IgD-negative memory B cell (primary cell): ENCODE results near the gene CD99L2. TPM values are rescaled to one million over a fixed set of nuclear protein-coding genes. Genes with fewer than 3 reads are reported as not detected.
"Not testable (repeated sequence)": the region's sequence is repeated elsewhere in the genome, so short reads cannot be mapped to it uniquely, and the experiment has no call there.

ENCODE experiments used
- H3K27ac Mint-ChIP-seq, 3 donors: one replicate each; pipeline ENCODE4 v1.8.0; 2020 to 2022; ENCODE audit warnings: mild to moderate bottlenecking in 3 of 3, mixed read lengths in 3 of 3, moderate library complexity in 1 of 3
- H3K27me3 Mint-ChIP-seq: one replicate; pipeline ENCODE4 v1.8.0; 2021; ENCODE audit warnings: mixed read lengths
- H3K36me3 Mint-ChIP-seq: one replicate; pipeline ENCODE4 v1.8.0; 2020; ENCODE audit warnings: mild to moderate bottlenecking, mixed read lengths
- H3K4me1 Mint-ChIP-seq, 3 donors: one replicate each; pipeline ENCODE4 v1.8.0; 2020 to 2022; ENCODE audit warnings: mixed read lengths in 3 of 3, mild to moderate bottlenecking in 1 of 3
- H3K4me3 Mint-ChIP-seq, 4 donors: one replicate each; pipeline ENCODE4 v1.8.0; 2020 to 2022; ENCODE audit warnings: mild to moderate bottlenecking in 4 of 4, mixed read lengths in 4 of 4, moderate library complexity in 3 of 4
- H3K9me3 Mint-ChIP-seq, 3 donors: one replicate each; pipeline ENCODE4 v1.8.0; 2020 to 2021; ENCODE audit warnings: mixed read lengths in 3 of 3, mild to moderate bottlenecking in 1 of 3
- polyA plus RNA-seq: library from polyadenylated mRNA; unstranded; fragments of 300-500 nt; fragmentation: Illumina TruSeq; gene quantifications from one replicate; pipeline ENCODE4 v1.2.3, GENCODE V29; 2021

CD99L2 gene
- polyA plus RNA-seq, 1 donor from 2014 or later, result 8.9 TPM

GRCh38 chrX:150875621-150876020 is 22.8 kb downstream of the CD99L2 start:
- H3K27ac Mint-ChIP-seq, H3K27me3 Mint-ChIP-seq, H3K4me3 Mint-ChIP-seq, H3K9me3 Mint-ChIP-seq, H3K36me3 Mint-ChIP-seq: not testable (repeated sequence)
- peaks cover 10 to 18% (median 15%) of the 10 kb centered on the region in 3 donors for H3K4me1 Mint-ChIP-seq

- Mint-ChIP-seq H3K36me3 (no peaks in the 10 kb centered on the region), H3K27me3 (no peaks in the 10 kb centered on the region), H3K9me3 (peaks cover 0 to 2% (median 0%) of the 10 kb centered on the region in 3 donors), H3K4me3 (no peak overlapping the region), H3K27ac (no peak overlapping the region), H3K4me1 (peaks cover 8 to 20% (median 18%) of the 10 kb centered on the region in 3 donors)
Observed at GRCh38 chrX:150874448-150874847, 24.0 kb downstream of the CD99L2 start.

- Mint-ChIP-seq H3K27me3 (no peaks in the 10 kb centered on the region), H3K36me3 (no peaks in the 10 kb centered on the region), H3K9me3 (peaks cover 0 to 2% (median 0%) of the 10 kb centered on the region in 3 donors), H3K27ac (no peak overlapping the region), H3K4me1 (peaks cover 5 to 24% (median 13%) of the 10 kb centered on the region in 3 donors), H3K4me3 (no peak overlapping the region)
Observed at GRCh38 chrX:150873616-150874015, 24.9 kb downstream of the CD99L2 start.

- Mint-ChIP-seq H3K36me3 (no peaks in the 10 kb centered on the region), H3K4me1 (peaks cover 5 to 26% (median 12%) of the 10 kb centered on the region in 3 donors), H3K27ac (peak overlapping the region in 1 of 3 donors; percentile 33), H3K4me3 (peak overlapping the region in 1 of 4 donors; percentile 45), H3K27me3 (no peaks in the 10 kb centered on the region), H3K9me3 (peaks cover 0 to 2% (median 0%) of the 10 kb centered on the region in 3 donors)
Observed at GRCh38 chrX:150872773-150873336, 25.6 kb downstream of the CD99L2 start.

GRCh38 chrX:150871341-150871811 is 27.1 kb downstream of the CD99L2 start:
- Mint-ChIP-seq H3K4me1 (peaks cover 5 to 26% (median 12%) of the 10 kb centered on the region in 3 donors), H3K27ac (no peak overlapping the region)

GRCh38 chrX:150870487-150871340 is 27.8 kb downstream of the CD99L2 start:
- Mint-ChIP-seq H3K27ac (no peak overlapping the region), H3K9me3 (peaks cover 0 to 2% (median 0%) of the 10 kb centered on the region in 3 donors), H3K4me3 (no peak overlapping the region), H3K4me1 (peaks cover 5 to 26% (median 12%) of the 10 kb centered on the region in 3 donors), H3K36me3 (no peaks in the 10 kb centered on the region), H3K27me3 (no peaks in the 10 kb centered on the region)

More at GRCh38 chrX:150871341-150871811, 27.1 kb downstream of the CD99L2 start:
- H3K36me3 Mint-ChIP-seq, result no peaks in the 10 kb centered on the region
- H3K4me3 Mint-ChIP-seq, result no peak overlapping the region
- H3K27me3 Mint-ChIP-seq, result no peaks in the 10 kb centered on the region
- peaks cover 0 to 2% (median 0%) of the 10 kb centered on the region in 3 donors for H3K9me3 Mint-ChIP-seq

- Mint-ChIP-seq H3K27ac (no peak overlapping the region), H3K27me3 (peaks cover 2% of the 10 kb centered on the region), H3K9me3 (peaks cover 0 to 2% (median 0%) of the 10 kb centered on the region in 3 donors), H3K4me1 (peaks cover 5 to 26% (median 12%) of the 10 kb centered on the region in 3 donors), H3K36me3 (no peaks in the 10 kb centered on the region), H3K4me3 (no peak overlapping the region)
Observed at GRCh38 chrX:150870029-150870428, 28.4 kb downstream of the CD99L2 start.

GRCh38 chrX:150869450-150869849 is 29.0 kb downstream of the CD99L2 start:
- peak overlapping the region in 1 of 3 donors; percentile 0 for H3K27ac Mint-ChIP-seq
- H3K4me3 Mint-ChIP-seq, result no peak overlapping the region
- peaks cover 2% of the 10 kb centered on the region for H3K27me3 Mint-ChIP-seq
- peaks cover 0 to 2% (median 0%) of the 10 kb centered on the region in 3 donors for H3K9me3 Mint-ChIP-seq
- no peaks in the 10 kb centered on the region for H3K36me3 Mint-ChIP-seq
- peaks cover 5 to 26% (median 12%) of the 10 kb centered on the region in 3 donors for H3K4me1 Mint-ChIP-seq

- Mint-ChIP-seq H3K27ac (peak overlapping the region in 1 of 3 donors; percentile 2), H3K36me3 (no peaks in the 10 kb centered on the region), H3K9me3 (no peaks in the 10 kb centered on the region), H3K4me3 (peak overlapping the region in 1 of 4 donors; percentile 14), H3K27me3 (peaks cover 2% of the 10 kb centered on the region), H3K4me1 (peaks cover 1 to 21% (median 12%) of the 10 kb centered on the region in 3 donors)
Observed at GRCh38 chrX:150868625-150869024, 29.8 kb downstream of the CD99L2 start.

GRCh38 chrX:150864127-150864526 is 34.3 kb downstream of the CD99L2 start:
- Mint-ChIP-seq H3K4me1 (peaks cover 0 to 4% (median 0%) of the 10 kb centered on the region in 3 donors), H3K9me3 (peaks cover 0 to 3% (median 2%) of the 10 kb centered on the region in 3 donors), H3K36me3 (no peaks in the 10 kb centered on the region), H3K27ac (no peak overlapping the region), H3K27me3 (peaks cover 4% of the 10 kb centered on the region), H3K4me3 (no peak overlapping the region)

- Mint-ChIP-seq H3K9me3 (peaks cover 5 to 9% (median 5%) of the 10 kb centered on the region in 3 donors), H3K4me3 (no peak overlapping the region), H3K27ac (no peak overlapping the region), H3K27me3 (peaks cover 4% of the 10 kb centered on the region), H3K36me3 (peaks cover 2% of the 10 kb centered on the region), H3K4me1 (no peaks in the 10 kb centered on the region)
Observed at GRCh38 chrX:150863191-150863590, 35.3 kb downstream of the CD99L2 start.

- Mint-ChIP-seq H3K4me1 (peaks cover 0 to 4% (median 0%) of the 10 kb centered on the region in 3 donors), H3K27ac (no peak overlapping the region), H3K9me3 (peaks cover 10 to 24% (median 18%) of the 10 kb centered on the region in 3 donors), H3K36me3 (peaks cover 5% of the 10 kb centered on the region), H3K27me3 (peaks cover 2% of the 10 kb centered on the region), H3K4me3 (no peak overlapping the region)
Observed at GRCh38 chrX:150857453-150857852, 41.0 kb downstream of the CD99L2 start.

- no peak overlapping the region for H3K4me3 Mint-ChIP-seq
- H3K27ac Mint-ChIP-seq, result no peak overlapping the region
- peaks cover 10 to 24% (median 18%) of the 10 kb centered on the region in 3 donors for H3K9me3 Mint-ChIP-seq
- H3K4me1 Mint-ChIP-seq, result peaks cover 0 to 4% (median 0%) of the 10 kb centered on the region in 3 donors
- H3K36me3 Mint-ChIP-seq, result peaks cover 8% of the 10 kb centered on the region
- peaks cover 5% of the 10 kb centered on the region for H3K27me3 Mint-ChIP-seq
Observed at GRCh38 chrX:150856785-150857184, 41.7 kb downstream of the CD99L2 start.

- Mint-ChIP-seq H3K27me3 (peaks cover 5% of the 10 kb centered on the region), H3K27ac (no peak overlapping the region), H3K4me1 (peaks cover 0 to 4% (median 0%) of the 10 kb centered on the region in 3 donors), H3K4me3 (no peak overlapping the region), H3K9me3 (peaks cover 9 to 21% (median 18%) of the 10 kb centered on the region in 3 donors), H3K36me3 (peaks cover 8% of the 10 kb centered on the region)
Observed at GRCh38 chrX:150856101-150856500, 42.4 kb downstream of the CD99L2 start.

- Mint-ChIP-seq H3K36me3 (peaks cover 8% of the 10 kb centered on the region), H3K27me3 (peaks cover 2% of the 10 kb centered on the region), H3K9me3 (peaks cover 8 to 21% (median 18%) of the 10 kb centered on the region in 3 donors), H3K4me3 (no peak overlapping the region), H3K4me1 (peaks cover 0 to 4% (median 2%) of the 10 kb centered on the region in 3 donors), H3K27ac (no peak overlapping the region)
Observed at GRCh38 chrX:150854856-150855255, 43.6 kb downstream of the CD99L2 start.
